ENCODE data around the gene RNF187.

RNF187 gene

GRCh38 chr1:228478912-228479711 lies 8.1 kb upstream of the RNF187 start:
- no peak for TF ChIP-seq CTCF (IDR thresholded peaks at IDR 0.05)
- peaks cover 9 to 11% of the 10 kb centered on the region in 2 experiments for H3K4me1 ChIP-seq (ENCODE audit: control insufficient read depth in 1 of 2, insufficient read depth in 1 of 2, low read depth in 1 of 2, low read length in 1 of 2)
- H3K27me3 ChIP-seq = peaks cover 71% of the 10 kb centered on the region

GRCh38 chr1:228483789-228484188 lies 3.4 kb upstream of the RNF187 start:
- no peak for TF ChIP-seq CTCF (IDR thresholded peaks at IDR 0.05)
- peaks cover 24 to 28% of the 10 kb centered on the region in 2 experiments for H3K4me1 ChIP-seq (ENCODE audit: control insufficient read depth in 1 of 2, insufficient read depth in 1 of 2, low read depth in 1 of 2, low read length in 1 of 2)

More at GRCh38 chr1:228478912-228479711, 8.1 kb upstream of the RNF187 start:
- Histone ChIP-seq H3K27ac (peak overlapping the region; percentile 39), H3K9me3 (no peaks in the 10 kb centered on the region), H3K36me3 (no peaks in the 10 kb centered on the region), H3K4me3 (ENCODE audit: low read depth in 1 of 2, low read length in 1 of 2) (no peak overlapping the region)

GRCh38 chr1:228486596-228487335 lies 416 bp upstream of the RNF187 start:
- Histone ChIP-seq H3K9me3 (no peaks in the 10 kb centered on the region), H3K27ac (peak overlapping the region; percentile 97), H3K4me3 (ENCODE audit: low read depth in 1 of 2, low read length in 1 of 2) (peak overlapping the region; percentile 84 to 93), H3K36me3 (peaks cover 12% of the 10 kb centered on the region), H3K27me3 (peaks cover 25% of the 10 kb centered on the region), H3K4me1 (ENCODE audit: control insufficient read depth in 1 of 2, insufficient read depth in 1 of 2, low read depth in 1 of 2, low read length in 1 of 2) (peaks cover 16 to 20% of the 10 kb centered on the region in 2 experiments)
- peak; percentile 23 for TF ChIP-seq CTCF (IDR thresholded peaks at IDR 0.05)

More at GRCh38 chr1:228483789-228484188, 3.4 kb upstream of the RNF187 start:
- Histone ChIP-seq H3K27ac (no peak overlapping the region), H3K36me3 (no peaks in the 10 kb centered on the region), H3K4me3 (ENCODE audit: low read depth in 1 of 2, low read length in 1 of 2) (no peak overlapping the region), H3K27me3 (peaks cover 48% of the 10 kb centered on the region), H3K9me3 (no peaks in the 10 kb centered on the region)

- peak overlapping the region; percentile 97 for H3K27ac ChIP-seq
Observed at GRCh38 chr1:228488125-228488817, 1.1 kb downstream of the RNF187 start.

More at GRCh38 chr1:228488125-228488817, 1.1 kb downstream of the RNF187 start:
- H3K9me3 ChIP-seq = no peaks in the 10 kb centered on the region
- peaks cover 16 to 20% of the 10 kb centered on the region in 2 experiments for H3K4me1 ChIP-seq (ENCODE audit: control insufficient read depth in 1 of 2, insufficient read depth in 1 of 2, low read depth in 1 of 2, low read length in 1 of 2)
- H3K27me3 ChIP-seq = peaks cover 12% of the 10 kb centered on the region
- no peak for TF ChIP-seq CTCF (IDR thresholded peaks at IDR 0.05)
- H3K4me3 ChIP-seq (ENCODE audit: low read depth in 1 of 2, low read length in 1 of 2) = peak overlapping the region; percentile 84 to 93
- peaks cover 17% of the 10 kb centered on the region for H3K36me3 ChIP-seq

Measured in neutrophil (primary cell).